HEK293 (cell line): ENCODE results near the gene MRTFA.

Source experiments
- CTCF ChIA-PET: fragments of 350-600 bp; formaldehyde crosslinking; extraction: SDS; loops from one replicate; lab custom pipeline; 2021; ENCODE audit warnings: antibody characterized with exemption; lab: Yijun Ruan, JAX
- POLR2A ChIA-PET: fragments of 300-600 bp; formaldehyde crosslinking; extraction: SDS; loops from one replicate; lab custom pipeline; 2020; ENCODE audit warnings: antibody characterized with exemption, inconsistent platforms; lab: Yijun Ruan, JAX
- H3K27ac ChIP-seq: fragments of 200-500 bp; sonication (Bioruptor generic); 2 replicates; pipeline ENCODE4 v1.5.1; 2014; ENCODE audit warnings: low read depth, low read length, control low read depth, inconsistent platforms; ENCODE audit errors: extremely low read depth
- H3K36me3 ChIP-seq, 2 experiments: fragments of 200-500 bp in 1 of 2; sonication (Bioruptor generic) in 1 of 2; 1 replicate in 1 of 2; 2 replicates in 1 of 2; pipeline ENCODE4 v1.5.1; 2014 to 2017; ENCODE audit warnings: inconsistent platforms in 2 of 2, low read length in 2 of 2; ENCODE audit not compliant: control insufficient read depth in 2 of 2, insufficient read depth in 1 of 2
- H3K4me1 ChIP-seq: fragments of 200-500 bp; sonication (Bioruptor generic); 2 replicates; pipeline ENCODE4 v1.5.1; 2014; ENCODE audit warnings: mild to moderate bottlenecking, low read length, inconsistent platforms; ENCODE audit not compliant: control insufficient read depth, insufficient read depth
- H3K4me3 ChIP-seq: 2 replicates; pipeline ENCODE4 v1.5.1; 2011; ENCODE audit warnings: low read depth, mild to moderate bottlenecking, control low read depth, low read length, moderate library complexity
- H3K9me3 ChIP-seq: fragments of 200-500 bp; sonication (Bioruptor generic); 2 replicates; pipeline ENCODE4 v1.5.1; 2014; ENCODE audit warnings: low read depth, low read length, inconsistent platforms; ENCODE audit not compliant: control insufficient read depth, insufficient read depth
- BCL11A ChIP-seq: fragments of 450-650 bp; formaldehyde crosslinking; IDR thresholded peaks from 2 replicates; pipeline ENCODE4 v1.5.1; 2016; ENCODE audit warnings: low read depth, missing biosample characterization, missing genetic modification characterization
- BCL6B ChIP-seq: fragments of 450-650 bp; formaldehyde crosslinking; IDR thresholded peaks from 2 replicates; pipeline ENCODE4 v1.5.1; 2017; ENCODE audit warnings: missing biosample characterization, missing genetic modification characterization
- GLIS1 ChIP-seq: fragments of 450-650 bp; formaldehyde crosslinking; IDR thresholded peaks from 2 replicates; pipeline ENCODE4 v1.5.1; 2016; ENCODE audit warnings: missing biosample characterization, missing genetic modification characterization
- GLIS2 ChIP-seq: fragments of 450-650 bp; formaldehyde crosslinking; IDR thresholded peaks from 2 replicates; pipeline ENCODE4 v1.5.1; 2016; ENCODE audit warnings: missing biosample characterization, missing genetic modification characterization
- HIC1 ChIP-seq: fragments of 450-650 bp; formaldehyde crosslinking; IDR thresholded peaks from 2 replicates; pipeline ENCODE4 v1.5.1; 2016; ENCODE audit warnings: missing biosample characterization, missing genetic modification characterization
- INSM2 ChIP-seq: fragments of 450-650 bp; formaldehyde crosslinking; IDR thresholded peaks from 2 replicates; pipeline ENCODE4 v1.5.1; 2016; ENCODE audit warnings: missing biosample characterization, missing genetic modification characterization
- KLF10 ChIP-seq: fragments of 450-650 bp; IDR thresholded peaks from 2 replicates; pipeline ENCODE4 v1.5.1; 2018; ENCODE audit warnings: missing biosample characterization, mild to moderate bottlenecking, missing genetic modification characterization
- PATZ1 ChIP-seq: fragments of 450-650 bp; formaldehyde crosslinking; IDR thresholded peaks from 2 replicates; pipeline ENCODE4 v1.5.1; 2016; ENCODE audit warnings: missing biosample characterization, missing genetic modification characterization
- PRDM1 ChIP-seq: fragments of 450-650 bp; formaldehyde crosslinking; IDR thresholded peaks from 2 replicates; pipeline ENCODE4; 2016; ENCODE audit warnings: missing biosample characterization, missing genetic modification characterization
- REPIN1 ChIP-seq: fragments of 450-650 bp; formaldehyde crosslinking; IDR thresholded peaks from 2 replicates; pipeline ENCODE4 v1.5.1; 2017; ENCODE audit warnings: missing biosample characterization, missing genetic modification characterization, low read depth
- REST ChIP-seq: fragments of 450-650 bp; formaldehyde crosslinking; IDR thresholded peaks from 2 replicates; pipeline ENCODE4 v1.5.1; 2016; ENCODE audit warnings: missing biosample characterization, missing genetic modification characterization
- SP7 ChIP-seq: fragments of 450-650 bp; formaldehyde crosslinking; IDR thresholded peaks from 2 replicates; pipeline ENCODE4 v1.5.1; 2016; ENCODE audit warnings: missing biosample characterization, missing genetic modification characterization
- ZNF112 ChIP-seq: fragments of 450-650 bp; formaldehyde crosslinking; IDR thresholded peaks from 2 replicates; pipeline ENCODE4 v1.5.0; 2017; ENCODE audit warnings: missing biosample characterization, missing genetic modification characterization
- ZNF157 ChIP-seq: fragments of 450-650 bp; formaldehyde crosslinking; IDR thresholded peaks from 2 replicates; pipeline ENCODE4 v1.5.1; 2016; ENCODE audit warnings: missing biosample characterization, missing genetic modification characterization
- ZNF24 ChIP-seq: fragments of 450-650 bp; formaldehyde crosslinking; IDR thresholded peaks from 2 replicates; pipeline ENCODE4 v1.5.1; 2016; ENCODE audit warnings: missing biosample characterization, missing genetic modification characterization
- ZNF473 ChIP-seq: fragments of 450-650 bp; formaldehyde crosslinking; IDR thresholded peaks from 2 replicates; pipeline ENCODE4 v1.5.1; 2017; ENCODE audit warnings: missing biosample characterization, missing genetic modification characterization
- ZNF645 ChIP-seq: fragments of 450-650 bp; formaldehyde crosslinking; IDR thresholded peaks from 2 replicates; pipeline ENCODE4; 2016; ENCODE audit warnings: missing biosample characterization, missing genetic modification characterization
- ZNF76 ChIP-seq: fragments of 450-650 bp; formaldehyde crosslinking; IDR thresholded peaks from 2 replicates; pipeline ENCODE4; 2016; ENCODE audit warnings: low read depth, missing biosample characterization, missing genetic modification characterization, borderline replicate concordance
- ZNF843 ChIP-seq: fragments of 450-650 bp; formaldehyde crosslinking; IDR thresholded peaks from 2 replicates; pipeline ENCODE4 v1.5.1; 2016; ENCODE audit warnings: missing biosample characterization, missing genetic modification characterization

MRTFA gene

GRCh38 chr22:40420341-40421081 lies 216.0 kb downstream of the MRTFA start:
- TF ChIP-seq BCL6B (tag by site-specific recombination) = no peak
- no peak for TF ChIP-seq ZNF157 (tag by site-specific recombination)
- peak; percentile 34; the same call in 1 of the 2 replicates for TF ChIP-seq HIC1
- no peak for TF ChIP-seq PATZ1 (tag by site-specific recombination)
- TF ChIP-seq ZNF76 = no peak
- peak; percentile 41; the same call in 1 of the 2 replicates for TF ChIP-seq GLIS2
- no peak for TF ChIP-seq ZNF24 (tag by site-specific recombination)
- TF ChIP-seq ZNF473 (tag by site-specific recombination) = no peak
- TF ChIP-seq ZNF112 (tag by site-specific recombination) = no peak
- no peak for TF ChIP-seq ZNF645 (tag by site-specific recombination)
- no peak for TF ChIP-seq INSM2 (tag by site-specific recombination)
- TF ChIP-seq REST (tag by site-specific recombination) = no peak
- peak; percentile 71 for TF ChIP-seq GLIS1 (tag by site-specific recombination)
- TF ChIP-seq BCL11A (tag by site-specific recombination) = no peak
- TF ChIP-seq KLF10 (tag by site-specific recombination) = no peak
- no peak for TF ChIP-seq PRDM1 (tag by site-specific recombination)
- no peak for TF ChIP-seq ZNF843 (tag by site-specific recombination)
- no peak for TF ChIP-seq REPIN1 (tag by site-specific recombination)
- no peak for TF ChIP-seq SP7 (tag by site-specific recombination)
- ChIA-PET POLR2A (interaction anchor here (0.5 kb wide), 1 partner anchor 398 kb away, joined by 3 read pairs; no protein-coding TSS in a partner anchor), CTCF (interaction anchor here (0.7 to 0.9 kb wide), 2 partner anchors 67 to 567 kb away, joined by 3 to 6 read pairs; no protein-coding TSS in a partner anchor)
- Histone ChIP-seq H3K4me3 (no peak overlapping the region), H3K4me1 (no peaks in the 10 kb centered on the region), H3K36me3 (peaks cover 4 to 93% of the 10 kb centered on the region in 2 experiments; a peak in 2 of 3 replicates), H3K9me3 (no peaks in the 10 kb centered on the region), H3K27ac (no peak overlapping the region)
